ENCODE data around the gene DAP.

- TF ChIP-seq, protein P1, sequence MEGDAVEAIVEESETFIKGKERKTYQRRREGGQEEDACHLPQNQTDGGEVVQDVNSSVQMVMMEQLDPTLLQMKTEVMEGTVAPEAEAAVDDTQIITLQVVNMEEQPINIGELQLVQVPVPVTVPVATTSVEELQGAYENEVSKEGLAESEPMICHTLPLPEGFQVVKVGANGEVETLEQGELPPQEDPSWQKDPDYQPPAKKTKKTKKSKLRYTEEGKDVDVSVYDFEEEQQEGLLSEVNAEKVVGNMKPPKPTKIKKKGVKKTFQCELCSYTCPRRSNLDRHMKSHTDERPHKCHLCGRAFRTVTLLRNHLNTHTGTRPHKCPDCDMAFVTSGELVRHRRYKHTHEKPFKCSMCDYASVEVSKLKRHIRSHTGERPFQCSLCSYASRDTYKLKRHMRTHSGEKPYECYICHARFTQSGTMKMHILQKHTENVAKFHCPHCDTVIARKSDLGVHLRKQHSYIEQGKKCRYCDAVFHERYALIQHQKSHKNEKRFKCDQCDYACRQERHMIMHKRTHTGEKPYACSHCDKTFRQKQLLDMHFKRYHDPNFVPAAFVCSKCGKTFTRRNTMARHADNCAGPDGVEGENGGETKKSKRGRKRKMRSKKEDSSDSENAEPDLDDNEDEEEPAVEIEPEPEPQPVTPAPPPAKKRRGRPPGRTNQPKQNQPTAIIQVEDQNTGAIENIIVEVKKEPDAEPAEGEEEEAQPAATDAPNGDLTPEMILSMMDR (IDR thresholded peaks at IDR 0.05), result no peak
- TF ChIP-seq RORB (CRISPR knock-in tag; IDR thresholded peaks at IDR 0.05), result no peak
- TF ChIP-seq ZNF121 (CRISPR knock-in tag; IDR thresholded peaks at IDR 0.05), result no peak
- no peak for TF ChIP-seq CBFB (CRISPR knock-in tag; IDR thresholded peaks at IDR 0.05; ENCODE audit: low read depth)
- TF ChIP-seq, protein P2, sequence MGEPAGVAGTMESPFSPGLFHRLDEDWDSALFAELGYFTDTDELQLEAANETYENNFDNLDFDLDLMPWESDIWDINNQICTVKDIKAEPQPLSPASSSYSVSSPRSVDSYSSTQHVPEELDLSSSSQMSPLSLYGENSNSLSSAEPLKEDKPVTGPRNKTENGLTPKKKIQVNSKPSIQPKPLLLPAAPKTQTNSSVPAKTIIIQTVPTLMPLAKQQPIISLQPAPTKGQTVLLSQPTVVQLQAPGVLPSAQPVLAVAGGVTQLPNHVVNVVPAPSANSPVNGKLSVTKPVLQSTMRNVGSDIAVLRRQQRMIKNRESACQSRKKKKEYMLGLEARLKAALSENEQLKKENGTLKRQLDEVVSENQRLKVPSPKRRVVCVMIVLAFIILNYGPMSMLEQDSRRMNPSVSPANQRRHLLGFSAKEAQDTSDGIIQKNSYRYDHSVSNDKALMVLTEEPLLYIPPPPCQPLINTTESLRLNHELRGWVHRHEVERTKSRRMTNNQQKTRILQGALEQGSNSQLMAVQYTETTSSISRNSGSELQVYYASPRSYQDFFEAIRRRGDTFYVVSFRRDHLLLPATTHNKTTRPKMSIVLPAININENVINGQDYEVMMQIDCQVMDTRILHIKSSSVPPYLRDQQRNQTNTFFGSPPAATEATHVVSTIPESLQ (CRISPR knock-in tag; IDR thresholded peaks at IDR 0.05), result no peak
- no peak for TF ChIP-seq NR2C2 (CRISPR knock-in tag; IDR thresholded peaks at IDR 0.05)
- TF ChIP-seq ETV6 (CRISPR knock-in tag; IDR thresholded peaks at IDR 0.05), result no peak
- TF ChIP-seq NR3C1 (CRISPR knock-in tag; conservative IDR thresholded peaks at IDR 0.05; ENCODE audit: low read depth), result no peak
- TF ChIP-seq, protein P3, sequence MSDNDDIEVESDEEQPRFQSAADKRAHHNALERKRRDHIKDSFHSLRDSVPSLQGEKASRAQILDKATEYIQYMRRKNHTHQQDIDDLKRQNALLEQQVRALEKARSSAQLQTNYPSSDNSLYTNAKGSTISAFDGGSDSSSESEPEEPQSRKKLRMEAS (CRISPR knock-in tag; IDR thresholded peaks at IDR 0.05), result no peak
These were observed 14.3 kb downstream of the DAP start for GRCh38 chr5:10746711-10747110.
